GM18505 (cell line): ENCODE results near the gene SLC25A24.
"Not testable (repeated sequence)": the region's sequence is repeated elsewhere in the genome, so short reads cannot be mapped to it uniquely, and the experiment has no call there.

Experiments
- ATAC-seq: cut with Tn5 transposase; IDR thresholded peaks from one replicate; pipeline ENCODE4 v1.9.1; 2021; ENCODE audit not compliant: unreplicated experiment
- POLR2A ChIP-seq: IDR thresholded peaks from 4 replicates; pipeline ENCODE4 v1.6.1; 2011; ENCODE audit warnings: borderline replicate concordance; ENCODE audit not compliant: insufficient read depth, insufficient read length; ENCODE audit errors: extremely low read depth

Gene SLC25A24

DNA sequence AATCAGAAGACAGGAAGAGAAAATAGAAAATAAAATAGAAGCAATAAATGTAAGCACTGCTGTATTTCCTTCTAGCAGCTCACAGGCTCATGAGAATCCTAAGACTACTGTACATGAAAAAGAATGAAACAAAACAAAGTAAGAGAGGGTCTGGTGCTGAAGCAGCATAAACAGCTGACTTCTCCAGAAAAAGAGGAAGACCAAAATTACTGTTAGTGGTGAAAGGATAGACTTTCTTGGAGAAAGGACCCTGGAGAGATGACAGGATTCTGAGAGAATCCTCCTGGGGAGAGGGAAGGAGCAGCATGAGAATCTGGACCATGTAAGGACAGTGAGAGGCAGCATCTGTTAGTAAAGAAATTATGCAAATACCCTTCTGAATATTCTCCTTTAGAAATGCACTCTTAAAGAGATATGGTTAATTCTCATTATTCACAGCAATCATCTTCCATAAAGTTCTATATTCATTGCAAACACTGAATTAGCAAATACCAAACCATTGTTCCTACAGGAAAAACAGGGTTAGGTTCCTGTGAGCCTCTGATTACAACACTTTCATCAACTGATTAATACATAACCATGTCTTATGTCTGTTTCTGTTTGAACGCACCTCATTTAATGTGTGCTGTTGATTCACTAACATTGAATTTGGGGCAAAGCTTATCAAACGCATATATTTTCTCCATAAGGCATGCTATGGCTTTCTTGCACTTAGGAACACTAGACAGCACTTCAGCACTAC lies 17.0 kb downstream of the SLC25A24 start:
- no peak for TF ChIP-seq POLR2A
- no peak for ATAC-seq

DNA sequence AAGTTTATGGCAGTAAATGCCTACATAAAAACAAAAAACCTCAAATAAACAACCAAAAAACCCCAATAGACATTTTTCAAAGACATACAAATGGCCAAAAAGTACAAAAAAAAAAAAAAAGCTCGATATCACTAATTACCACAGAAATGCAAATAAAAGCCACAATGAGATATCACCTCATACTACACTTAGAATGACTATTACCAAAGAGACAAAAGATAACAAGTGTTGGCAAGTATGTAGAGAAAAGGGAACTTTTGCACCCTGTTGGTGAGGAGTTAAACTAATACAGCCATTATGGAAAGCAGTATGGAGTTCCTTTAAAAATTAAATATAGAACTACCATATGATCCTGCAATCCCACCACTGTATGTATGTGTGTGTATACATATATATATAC lies 21.1 kb downstream of the SLC25A24 start:
- no peak for TF ChIP-seq POLR2A
- no peak for ATAC-seq

- ATAC-seq: not testable (repeated sequence)
Measured at GRCh38 chr1:108162409-108162808, 37.7 kb downstream of the SLC25A24 start.

DNA sequence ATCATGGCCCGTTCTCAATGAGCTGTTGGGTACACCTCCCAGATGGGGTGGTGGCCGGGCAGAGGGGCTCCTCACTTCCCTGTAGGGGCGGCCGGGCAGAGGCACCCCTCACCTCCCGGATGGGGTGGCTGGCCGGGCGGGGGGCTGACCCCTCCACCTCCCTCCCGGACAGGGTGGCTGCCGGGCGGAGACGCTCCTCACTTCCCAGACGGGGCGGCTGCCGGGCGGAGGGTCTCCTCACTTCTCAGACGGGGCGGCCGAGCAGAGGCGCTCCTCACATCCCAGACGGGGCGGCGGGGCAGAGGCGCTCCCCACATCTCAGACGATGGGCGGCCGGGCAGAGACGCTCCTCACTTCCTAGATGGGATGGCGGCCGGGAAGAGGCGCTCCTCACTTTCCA lies 40.2 kb downstream of the SLC25A24 start:
- not testable (repeated sequence) for ATAC-seq

DNA sequence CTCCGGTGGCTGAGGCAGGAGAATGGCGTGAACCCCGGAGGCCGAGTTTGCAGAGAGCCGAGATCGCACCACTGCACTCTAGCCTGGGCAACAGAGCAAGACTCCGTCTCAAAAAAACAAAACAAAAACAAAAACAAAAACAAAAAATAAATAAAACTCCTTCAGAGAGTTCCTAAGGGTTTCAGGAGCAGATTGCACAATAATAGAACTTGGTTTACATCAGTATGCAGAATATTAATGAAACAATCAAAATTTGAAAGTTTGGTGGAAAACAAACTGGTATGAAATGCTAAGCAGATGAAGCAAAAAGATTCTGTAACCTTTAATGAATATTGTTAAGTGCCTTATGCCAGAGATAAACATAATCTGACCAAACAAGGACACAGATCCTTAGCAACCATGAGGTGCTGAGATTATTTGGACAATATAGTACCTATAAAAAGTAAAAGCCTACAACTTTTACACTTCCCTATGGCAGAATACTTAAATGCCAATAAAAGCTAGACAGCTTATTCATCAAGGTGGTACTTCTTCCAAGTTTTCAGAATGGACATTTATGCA lies 41.2 kb downstream of the SLC25A24 start:
- ATAC-seq: no peak
- no peak for TF ChIP-seq POLR2A

DNA sequence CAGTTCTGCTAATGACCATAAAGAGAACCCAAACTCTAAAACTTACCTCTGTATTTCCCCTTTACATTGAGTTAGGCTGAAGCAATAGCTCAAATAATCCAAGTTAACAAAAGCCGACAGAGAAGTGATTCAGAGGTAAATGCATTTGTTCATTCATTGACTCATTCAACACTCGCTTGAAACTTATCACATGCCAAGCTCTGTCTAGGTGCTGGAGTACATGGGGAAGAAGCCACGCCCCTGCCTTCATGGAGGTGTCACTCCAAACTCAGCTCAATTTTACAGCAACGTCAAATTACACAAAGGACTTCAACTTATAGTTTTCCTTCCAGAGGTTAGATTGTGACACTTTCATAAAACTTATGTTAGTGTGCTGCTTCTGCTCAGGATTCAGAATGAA lies 45.8 kb downstream of the SLC25A24 start:
- no peak for ATAC-seq
- no peak for TF ChIP-seq POLR2A

DNA sequence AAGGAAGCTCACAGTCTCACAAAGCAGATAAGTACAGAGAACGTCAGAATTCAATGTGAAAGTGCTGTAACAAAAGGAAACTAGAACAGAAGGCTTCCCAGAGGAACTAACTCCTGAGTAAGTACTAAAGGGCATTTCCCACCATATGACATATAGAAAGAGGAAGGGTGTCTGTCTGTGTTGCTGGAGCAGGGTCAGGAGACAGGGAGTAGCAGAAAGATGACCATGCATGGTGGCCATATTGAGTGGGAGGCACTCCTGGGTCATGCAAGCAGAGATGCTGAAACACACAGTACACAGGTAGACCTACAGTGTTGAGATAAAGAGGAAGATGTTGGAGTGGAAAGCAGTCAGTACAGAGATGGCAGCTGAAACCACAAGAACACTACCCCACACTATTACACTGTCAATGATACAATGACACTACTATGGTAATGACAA lies 47.3 kb downstream of the SLC25A24 start:
- no peak for ATAC-seq
- no peak for TF ChIP-seq POLR2A

DNA sequence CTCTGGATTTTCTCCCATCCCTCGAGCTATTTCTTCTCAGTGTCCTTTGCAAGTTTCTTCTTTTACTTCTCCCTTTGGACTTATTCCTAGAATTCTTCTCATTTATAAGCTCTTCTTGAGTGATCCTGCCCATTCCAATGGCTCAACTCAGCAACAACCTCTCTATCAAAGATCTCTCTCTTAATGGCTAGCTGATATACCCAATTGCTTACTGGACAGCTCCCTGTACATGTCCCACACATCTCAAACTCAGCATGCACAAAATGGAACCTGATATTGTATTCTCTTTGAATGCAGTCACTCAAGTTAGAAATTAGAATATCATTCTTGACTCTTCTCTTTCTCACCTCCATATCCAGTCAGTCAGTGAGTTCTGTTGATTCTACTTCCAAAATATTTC lies 48.6 kb downstream of the SLC25A24 start:
- TF ChIP-seq POLR2A: no peak
- no peak for ATAC-seq

DNA sequence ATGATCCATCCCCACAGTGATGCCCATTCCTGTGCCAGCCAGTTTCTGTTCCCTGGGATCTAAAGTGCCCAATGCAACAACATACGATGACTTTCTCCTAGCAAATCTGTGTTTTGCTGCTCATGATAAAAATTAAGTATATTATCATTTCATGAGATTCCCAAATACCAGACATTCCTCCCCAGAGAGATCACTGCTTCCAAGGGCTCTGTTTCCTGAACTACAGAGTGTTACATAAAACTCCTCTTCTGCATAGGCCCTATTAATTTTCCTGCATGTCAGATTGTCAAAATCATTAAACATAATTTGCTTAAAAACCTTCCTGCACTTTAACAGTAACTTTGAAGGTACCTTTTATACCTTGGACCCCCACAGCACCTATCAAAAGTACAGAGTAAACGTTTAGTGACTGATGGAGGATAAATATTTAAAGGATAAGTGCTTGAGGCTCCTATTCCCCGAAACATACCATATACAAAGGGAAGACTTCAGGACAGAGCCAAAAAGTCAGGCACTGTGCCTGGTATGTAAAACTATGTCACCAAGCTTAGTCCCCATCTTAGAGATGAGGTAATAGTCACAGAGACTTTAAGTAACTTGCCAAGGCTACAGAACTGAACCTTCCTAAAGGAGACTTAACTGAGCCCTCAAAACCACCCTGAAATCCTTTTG lies 50.2 kb downstream of the SLC25A24 start:
- no peak for ATAC-seq
- no peak for TF ChIP-seq POLR2A

- not testable (repeated sequence) for ATAC-seq
Measured at GRCh38 chr1:108144569-108144968, 55.6 kb downstream of the SLC25A24 start.

DNA sequence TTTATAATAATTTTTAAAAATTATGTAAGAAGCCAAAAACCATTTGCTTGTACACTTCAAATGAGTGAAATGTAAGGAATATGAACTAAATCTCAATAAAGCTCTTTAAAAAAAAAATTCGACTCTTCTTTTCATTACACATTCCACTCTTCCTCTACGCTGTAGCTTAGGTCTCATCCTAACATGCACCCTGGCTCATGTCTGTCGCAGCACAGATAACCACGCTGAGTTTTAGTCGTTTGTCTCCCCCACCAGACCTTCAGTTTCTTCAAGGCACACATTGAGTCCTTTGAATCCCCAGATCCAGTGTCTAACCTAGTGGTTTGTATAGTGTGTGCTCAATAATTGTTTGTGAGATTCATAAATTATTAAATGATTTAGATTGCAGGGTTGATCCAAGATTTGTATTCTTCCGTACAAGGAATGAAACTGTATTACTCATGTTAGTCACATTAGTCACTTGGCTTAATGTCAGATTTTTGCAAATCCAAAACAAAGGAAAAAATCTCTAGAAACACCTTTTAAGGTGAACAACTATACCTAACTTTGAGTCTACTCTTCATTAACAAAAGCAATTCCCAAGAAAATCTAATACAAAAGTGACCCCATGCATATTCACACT lies 57.3 kb downstream of the SLC25A24 start:
- no peak for ATAC-seq
- TF ChIP-seq POLR2A: no peak

DNA sequence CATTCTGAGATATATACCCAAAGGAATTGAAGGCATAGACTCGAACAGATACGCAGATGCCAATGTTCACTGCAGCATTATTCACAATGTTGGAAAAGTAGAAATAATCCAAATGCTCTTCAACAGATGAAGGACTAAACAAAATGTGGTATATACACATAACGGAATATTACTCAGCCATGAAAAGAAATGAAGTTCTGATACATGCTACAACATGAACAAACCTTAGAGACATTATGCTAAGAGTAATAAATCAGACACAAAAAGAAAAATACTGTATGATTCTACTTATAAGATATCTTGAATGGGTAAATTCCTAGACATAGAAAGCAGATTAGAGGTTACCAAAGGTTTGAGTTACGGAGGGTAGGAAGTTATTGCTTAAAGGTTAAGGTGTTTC lies 57.9 kb downstream of the SLC25A24 start:
- no peak for TF ChIP-seq POLR2A
- ATAC-seq: no peak

- no peak for TF ChIP-seq POLR2A
Measured at GRCh38 chr1:108141621-108142020, 58.5 kb downstream of the SLC25A24 start.

DNA sequence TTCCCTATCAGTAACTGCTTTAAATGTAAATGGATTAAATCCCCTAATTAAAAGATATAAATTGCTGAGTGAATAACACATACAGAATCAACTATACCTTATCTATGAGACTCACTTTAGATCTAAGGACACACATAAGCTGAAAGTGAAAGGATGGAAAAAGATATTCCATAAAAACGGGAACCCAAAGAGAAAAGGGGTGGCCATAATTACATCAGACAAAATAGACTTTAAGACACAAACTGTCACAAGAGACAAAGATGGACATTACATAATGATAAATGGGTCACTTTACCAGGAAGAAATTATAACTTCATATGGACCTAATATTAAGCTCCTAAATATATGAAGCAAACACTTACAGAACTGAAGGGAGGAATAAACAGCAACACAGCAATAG lies 59.2 kb downstream of the SLC25A24 start:
- no peak for TF ChIP-seq POLR2A
- no peak for ATAC-seq

More at GRCh38 chr1:108141621-108142020, 58.5 kb downstream of the SLC25A24 start:
- no peak for ATAC-seq
